Retinal pigment epithelial cell (primary cell): Measurements from ENCODE around the gene TRIM63.

ENCODE experiments used
- DNase-seq: peaks from one replicate; pipeline ENCODE4 v3.0.0-alpha.2; 2010; ENCODE audit warnings: low read depth
- H3K4me3 ChIP-seq: 2 replicates; pipeline ENCODE4 v1.5.1; 2011; ENCODE audit warnings: mild to moderate bottlenecking, low read length, control low read depth, moderate library complexity
- TF ChIP-seq, protein P1 (sequence below): conservative IDR thresholded peaks from 2 replicates; pipeline ENCODE4 v1.5.1; 2011; ENCODE audit warnings: low read depth, low read length, control low read depth, inconsistent platforms

The TRIM63 gene

GRCh38 chr1:26084844-26085243 lies 17.4 kb upstream of the TRIM63 start:
- H3K4me3 ChIP-seq, result no peak overlapping the region
- no peak for DNase-seq
- TF ChIP-seq, protein P1, sequence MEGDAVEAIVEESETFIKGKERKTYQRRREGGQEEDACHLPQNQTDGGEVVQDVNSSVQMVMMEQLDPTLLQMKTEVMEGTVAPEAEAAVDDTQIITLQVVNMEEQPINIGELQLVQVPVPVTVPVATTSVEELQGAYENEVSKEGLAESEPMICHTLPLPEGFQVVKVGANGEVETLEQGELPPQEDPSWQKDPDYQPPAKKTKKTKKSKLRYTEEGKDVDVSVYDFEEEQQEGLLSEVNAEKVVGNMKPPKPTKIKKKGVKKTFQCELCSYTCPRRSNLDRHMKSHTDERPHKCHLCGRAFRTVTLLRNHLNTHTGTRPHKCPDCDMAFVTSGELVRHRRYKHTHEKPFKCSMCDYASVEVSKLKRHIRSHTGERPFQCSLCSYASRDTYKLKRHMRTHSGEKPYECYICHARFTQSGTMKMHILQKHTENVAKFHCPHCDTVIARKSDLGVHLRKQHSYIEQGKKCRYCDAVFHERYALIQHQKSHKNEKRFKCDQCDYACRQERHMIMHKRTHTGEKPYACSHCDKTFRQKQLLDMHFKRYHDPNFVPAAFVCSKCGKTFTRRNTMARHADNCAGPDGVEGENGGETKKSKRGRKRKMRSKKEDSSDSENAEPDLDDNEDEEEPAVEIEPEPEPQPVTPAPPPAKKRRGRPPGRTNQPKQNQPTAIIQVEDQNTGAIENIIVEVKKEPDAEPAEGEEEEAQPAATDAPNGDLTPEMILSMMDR, result no peak

DNA sequence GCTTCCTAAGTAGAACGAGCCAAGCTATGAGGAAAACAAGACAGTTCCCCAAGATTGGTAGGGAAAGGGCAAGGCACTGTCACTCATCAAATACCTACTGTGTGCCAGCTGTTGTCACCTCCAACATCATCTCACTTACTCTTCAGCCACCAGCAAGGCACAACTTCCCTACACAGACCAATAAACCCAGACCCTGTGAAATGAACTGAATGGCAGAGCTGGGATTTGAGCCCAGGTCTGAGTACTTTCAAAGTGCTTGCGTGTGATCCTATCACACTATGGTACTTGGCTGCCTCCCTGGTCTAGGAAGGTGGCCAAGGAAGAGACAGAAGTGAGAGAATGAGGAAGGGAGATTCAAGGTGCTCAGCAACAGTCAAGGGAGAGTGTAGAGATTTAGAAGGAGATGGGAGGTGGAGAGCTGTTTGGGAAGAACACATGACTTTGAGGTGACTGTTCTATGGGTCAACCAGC lies 16.7 kb upstream of the TRIM63 start:
- H3K4me3 ChIP-seq, result no peak overlapping the region
- DNase-seq, result no peak
- TF ChIP-seq, protein P1, result no peak

DNA sequence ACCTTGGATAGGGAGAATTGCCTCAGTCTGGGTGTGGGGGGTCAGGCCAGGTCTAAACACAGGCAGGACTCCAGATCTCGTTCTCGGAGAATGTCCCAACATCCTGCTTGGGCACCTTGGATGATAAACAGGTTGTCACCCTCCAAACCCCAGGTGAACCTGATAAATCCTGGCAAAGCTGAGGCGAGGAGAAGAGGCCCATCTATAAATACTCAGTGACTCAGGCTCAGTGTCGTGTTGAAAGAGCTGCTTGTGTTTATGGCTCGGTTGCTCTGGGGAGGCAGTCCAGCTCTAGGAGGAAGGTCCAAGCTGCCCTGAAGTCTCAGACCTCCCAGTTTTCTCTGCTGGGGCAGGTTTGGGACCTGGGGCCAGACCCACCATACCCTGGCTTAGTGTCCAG lies 15.8 kb upstream of the TRIM63 start:
- TF ChIP-seq, protein P1, result no peak
- no peak overlapping the region for H3K4me3 ChIP-seq
- no peak for DNase-seq

DNA sequence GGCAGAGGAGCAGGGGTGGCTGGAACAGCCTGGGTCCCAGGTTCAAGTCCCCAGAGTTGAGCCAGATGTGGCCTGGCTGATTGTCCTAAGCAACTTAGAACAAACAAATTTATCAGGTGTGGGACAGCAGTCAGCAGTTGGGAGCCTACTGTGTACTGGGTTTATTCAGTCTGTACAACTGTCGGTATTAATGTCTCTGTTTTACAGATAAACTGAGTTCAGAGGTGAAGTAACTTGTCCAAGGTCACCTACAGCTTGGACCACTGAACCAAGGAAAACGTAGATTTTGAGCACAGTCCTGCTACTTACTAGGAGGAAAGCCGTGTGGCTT lies 14.6 kb upstream of the TRIM63 start:
- no peak overlapping the region for H3K4me3 ChIP-seq
- DNase-seq, result no peak
- TF ChIP-seq, protein P1, result no peak

DNA sequence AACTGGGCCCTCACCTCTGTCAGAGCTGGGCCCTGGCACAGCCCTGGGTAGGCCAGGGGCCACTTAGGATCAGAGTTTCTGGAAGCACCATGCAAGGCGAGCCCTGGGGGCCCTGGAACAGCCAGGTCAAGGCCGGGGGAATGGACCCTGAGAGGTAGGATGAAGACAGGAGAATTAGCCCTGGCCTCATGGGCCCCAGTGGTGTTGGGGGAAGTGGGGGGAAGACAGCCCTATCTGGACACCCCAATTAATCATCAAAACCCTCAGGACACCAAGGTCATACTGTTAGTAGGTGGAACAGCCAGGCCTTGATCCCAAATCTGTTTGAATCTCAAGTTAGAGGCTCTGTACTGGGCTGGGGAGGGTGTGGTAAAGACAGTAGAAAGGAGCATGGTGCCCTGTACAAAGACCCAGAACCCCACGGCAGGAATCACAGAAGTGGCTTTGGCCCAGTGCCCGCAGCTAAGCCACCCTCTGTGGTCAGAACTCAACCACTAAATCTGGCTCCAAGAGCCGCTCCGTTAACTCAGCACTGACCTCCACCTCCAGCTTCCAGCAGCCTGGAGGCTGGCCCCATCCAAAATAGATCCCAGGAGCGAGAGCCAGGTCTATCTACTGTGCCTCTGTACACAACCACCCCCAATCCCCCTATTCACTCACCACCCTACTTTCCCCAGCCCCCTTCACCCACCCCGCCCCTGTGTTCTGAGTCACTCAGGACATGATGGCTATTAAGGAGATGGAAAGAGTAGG lies 14.0 kb upstream of the TRIM63 start:
- DNase-seq, result no peak

DNA sequence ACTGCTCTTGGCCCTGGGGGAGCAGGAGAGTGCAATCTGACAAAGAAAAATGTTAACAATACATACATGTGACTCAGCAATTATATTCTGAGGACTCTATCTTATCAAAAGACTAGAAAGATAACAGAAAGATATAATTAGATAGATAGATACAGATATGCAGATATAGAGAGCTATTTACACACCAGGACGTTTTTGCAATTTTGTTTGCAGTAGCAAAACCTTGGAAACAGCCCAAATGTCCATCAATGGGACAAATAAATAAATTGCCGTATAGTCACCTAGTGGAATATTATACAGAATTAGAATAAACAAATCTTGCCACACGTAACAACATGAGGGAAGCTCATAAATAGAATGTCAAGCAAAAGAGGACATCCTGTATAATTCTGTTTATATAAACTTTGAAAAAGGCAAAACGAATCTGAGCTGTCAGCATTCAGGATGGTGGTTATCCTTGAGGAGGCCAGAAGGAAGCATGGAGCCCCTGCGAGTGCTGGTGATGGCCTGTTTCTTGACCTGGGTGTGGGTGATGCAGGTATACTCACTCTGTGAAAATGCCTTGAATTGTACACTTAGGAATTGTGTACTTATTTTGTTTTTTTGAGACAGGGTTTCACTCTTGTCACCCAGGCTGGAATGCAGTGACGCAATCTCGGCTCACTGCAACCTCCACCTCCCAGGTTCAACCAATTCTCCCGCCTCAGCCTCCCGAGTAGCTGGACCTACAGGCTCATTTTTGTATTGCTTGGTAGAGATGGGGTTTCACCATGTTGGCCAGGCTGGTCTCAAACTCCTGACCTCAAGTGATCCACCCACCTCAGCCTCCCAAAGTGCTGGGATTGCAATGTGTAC lies 12.8 kb upstream of the TRIM63 start:
- TF ChIP-seq, protein P1, result no peak
- DNase-seq, result no peak
- H3K4me3 ChIP-seq, result no peak overlapping the region

More for the DNA sequence above, 14.0 kb upstream of the TRIM63 start:
- TF ChIP-seq, protein P1, result no peak
- no peak overlapping the region for H3K4me3 ChIP-seq
